Omental fat pad (tissue), 4 donors: ENCODE measurements around the gene LMX1A. TPM values are rescaled to one million over a fixed set of nuclear protein-coding genes. Genes with fewer than 3 reads are reported as not detected.

Experiments used
- ATAC-seq: fragments of 150-250 bp; one replicate; pipeline ENCODE4 v1.9.1; 2016; ENCODE audit warnings: mild to moderate bottlenecking, moderate library complexity; ENCODE audit not compliant: low FRiP score
- DNase-seq: peaks from one replicate; pipeline ENCODE4 v3.0.0-alpha.2; 2019; ENCODE audit warnings: low spot score
- CTCF ChIP-seq, 3 donors: fragments of 450-650 bp; IDR thresholded peaks; one replicate each; pipeline ENCODE4 v1.5.1; 2016 to 2017; ENCODE audit warnings: antibody characterized with exemption in 3 of 3, mild to moderate bottlenecking in 3 of 3, moderate library complexity in 2 of 3
- total RNA-seq, 4 donors: library from RNA; depleted of rRNA; stranded (reverse); fragments of >200 nt; gene quantifications; one replicate each; pipeline ENCODE4 v1.1.0, GENCODE V29; 2016

The LMX1A gene
- total RNA-seq, 4 donors from 2014 or later = 2.0 TPM; not detected in 3

GRCh38 chr1:165312591-165312990 lies 43.9 kb downstream of the LMX1A start:
- DNase-seq (no peak), ATAC-seq (no peak)
- TF ChIP-seq CTCF (IDR thresholded peaks at IDR 0.05) = no peak

GRCh38 chr1:165306543-165307434 lies 49.7 kb downstream of the LMX1A start:
- DNase-seq = no peak
- ATAC-seq = no peak
- no peak for TF ChIP-seq CTCF (IDR thresholded peaks at IDR 0.05)

GRCh38 chr1:165303386-165303785 lies 53.1 kb downstream of the LMX1A start:
- DNase-seq = no peak
- ATAC-seq = no peak
- TF ChIP-seq CTCF (IDR thresholded peaks at IDR 0.05) = no peak

GRCh38 chr1:165300400-165300903 lies 56.1 kb downstream of the LMX1A start:
- no peak for ATAC-seq
- no peak for TF ChIP-seq CTCF (IDR thresholded peaks at IDR 0.05)
- no peak for DNase-seq

- DNase-seq (no peak), ATAC-seq (no peak)
- TF ChIP-seq CTCF (IDR thresholded peaks at IDR 0.05) = no peak
These were observed 58.2 kb downstream of the LMX1A start for GRCh38 chr1:165298203-165298820.

GRCh38 chr1:165296205-165296604 lies 60.3 kb downstream of the LMX1A start:
- ATAC-seq = no peak
- DNase-seq = no peak
- TF ChIP-seq CTCF (IDR thresholded peaks at IDR 0.05) = no peak
